ENCODE measurements around the gene PTCH1. TPM values are rescaled to one million over a fixed set of nuclear protein-coding genes. Genes with fewer than 3 reads are reported as not detected.
A peak's percentile ranks its signal among the peaks of the same experiment; 100 is the strongest.

The PTCH1 gene
- total and polyA plus RNA-seq, 10 of the 15 experiments (the other 5 are each of a cell fraction or from before 2014, with no cell fraction given): 0.16 to 6.1 (median 2.6) TPM

- TF ChIP-seq ZBTB11 (CRISPR knock-in tag; IDR thresholded peaks at IDR 0.05): no peak
- peak; percentile 26; the same call in 1 of the 2 replicates for TF ChIP-seq IKZF1 (conservative IDR thresholded peaks at IDR 0.05)
- TF ChIP-seq NR2C2 (IDR thresholded peaks at IDR 0.05; ENCODE audit: borderline replicate concordance, control insufficient read depth, insufficient read length, low read depth): no peak
- no peak for TF ChIP-seq ZNF622 (IDR thresholded peaks at IDR 0.05)
- no peak for TF ChIP-seq CEBPB (IDR thresholded peaks at IDR 0.05; ENCODE audit: borderline replicate concordance in 1 of 2, low read depth in 2 of 2, low read length in 2 of 2)
- TF ChIP-seq, protein P1, sequence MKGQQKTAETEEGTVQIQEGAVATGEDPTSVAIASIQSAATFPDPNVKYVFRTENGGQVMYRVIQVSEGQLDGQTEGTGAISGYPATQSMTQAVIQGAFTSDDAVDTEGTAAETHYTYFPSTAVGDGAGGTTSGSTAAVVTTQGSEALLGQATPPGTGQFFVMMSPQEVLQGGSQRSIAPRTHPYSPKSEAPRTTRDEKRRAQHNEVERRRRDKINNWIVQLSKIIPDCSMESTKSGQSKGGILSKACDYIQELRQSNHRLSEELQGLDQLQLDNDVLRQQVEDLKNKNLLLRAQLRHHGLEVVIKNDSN (IDR thresholded peaks at IDR 0.05; ENCODE audit: borderline replicate concordance, extremely low read length, insufficient read depth, low read depth, low read length): no peak
- TF ChIP-seq HDGF (IDR thresholded peaks at IDR 0.05): no peak
- no peak for TF ChIP-seq ZNF687 (IDR thresholded peaks at IDR 0.05)
- TF ChIP-seq, protein P2, sequence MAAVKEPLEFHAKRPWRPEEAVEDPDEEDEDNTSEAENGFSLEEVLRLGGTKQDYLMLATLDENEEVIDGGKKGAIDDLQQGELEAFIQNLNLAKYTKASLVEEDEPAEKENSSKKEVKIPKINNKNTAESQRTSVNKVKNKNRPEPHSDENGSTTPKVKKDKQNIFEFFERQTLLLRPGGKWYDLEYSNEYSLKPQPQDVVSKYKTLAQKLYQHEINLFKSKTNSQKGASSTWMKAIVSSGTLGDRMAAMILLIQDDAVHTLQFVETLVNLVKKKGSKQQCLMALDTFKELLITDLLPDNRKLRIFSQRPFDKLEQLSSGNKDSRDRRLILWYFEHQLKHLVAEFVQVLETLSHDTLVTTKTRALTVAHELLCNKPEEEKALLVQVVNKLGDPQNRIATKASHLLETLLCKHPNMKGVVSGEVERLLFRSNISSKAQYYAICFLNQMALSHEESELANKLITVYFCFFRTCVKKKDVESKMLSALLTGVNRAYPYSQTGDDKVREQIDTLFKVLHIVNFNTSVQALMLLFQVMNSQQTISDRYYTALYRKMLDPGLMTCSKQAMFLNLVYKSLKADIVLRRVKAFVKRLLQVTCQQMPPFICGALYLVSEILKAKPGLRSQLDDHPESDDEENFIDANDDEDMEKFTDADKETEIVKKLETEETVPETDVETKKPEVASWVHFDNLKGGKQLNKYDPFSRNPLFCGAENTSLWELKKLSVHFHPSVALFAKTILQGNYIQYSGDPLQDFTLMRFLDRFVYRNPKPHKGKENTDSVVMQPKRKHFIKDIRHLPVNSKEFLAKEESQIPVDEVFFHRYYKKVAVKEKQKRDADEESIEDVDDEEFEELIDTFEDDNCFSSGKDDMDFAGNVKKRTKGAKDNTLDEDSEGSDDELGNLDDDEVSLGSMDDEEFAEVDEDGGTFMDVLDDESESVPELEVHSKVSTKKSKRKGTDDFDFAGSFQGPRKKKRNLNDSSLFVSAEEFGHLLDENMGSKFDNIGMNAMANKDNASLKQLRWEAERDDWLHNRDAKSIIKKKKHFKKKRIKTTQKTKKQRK (IDR thresholded peaks at IDR 0.05; ENCODE audit: low read depth, low read length): no peak
- peak; percentile 82; the same call in 1 of the 2 replicates for TF ChIP-seq GATAD2B (conservative IDR thresholded peaks at IDR 0.05; ENCODE audit: low read depth)
- peak; percentile 25; the same call in 1 of the 2 replicates for TF ChIP-seq MXI1 (IDR thresholded peaks at IDR 0.05; ENCODE audit: low read depth, low read length)
- TF ChIP-seq SREBF1 (IDR thresholded peaks at IDR 0.05; ENCODE audit: low read length): no peak
- TF ChIP-seq ELK1 (IDR thresholded peaks at IDR 0.05; ENCODE audit: low read depth, low read length): no peak
Observed at GRCh38 chr9:95506678-95507463, 9.9 kb downstream of the PTCH1 start (continued).

Measured in GM12878 (cell line).